ENCODE results near the gene RC3H1.

The RC3H1 gene

DNA sequence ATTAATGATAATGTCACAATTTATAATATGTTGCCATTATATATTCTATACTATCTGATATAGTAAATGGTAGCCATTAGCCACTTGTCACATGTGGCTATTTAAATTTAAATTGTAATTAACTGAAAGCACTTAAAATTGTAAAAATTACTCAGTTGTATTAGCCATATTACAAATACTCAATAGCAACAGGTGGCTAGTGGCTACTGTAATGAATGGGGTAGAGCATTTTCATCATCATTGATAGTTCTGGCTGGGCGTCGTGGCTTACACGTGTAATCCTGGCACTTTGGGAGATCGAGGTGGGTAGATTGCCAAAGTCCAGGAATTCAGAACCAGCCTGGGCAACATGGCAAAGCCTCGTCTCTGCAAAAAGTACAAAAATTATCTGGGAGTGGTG is 137.5 kb downstream of the RC3H1 start:
- no peak for DNase-seq

Measured in T-helper 1 cell (primary cell).